Measurements from ENCODE around the gene FHL2.

The FHL2 gene

GRCh38 chr2:105416156-105416555 lies 17.3 kb upstream of the FHL2 start:
- TF ChIP-seq BACH2 (CRISPR knock-in tag; IDR thresholded peaks at IDR 0.05; ENCODE audit: borderline replicate concordance) = no peak
- no peak for TF ChIP-seq GLIS3 (CRISPR knock-in tag; IDR thresholded peaks at IDR 0.05)
- no peak for TF ChIP-seq ISL1 (CRISPR knock-in tag; IDR thresholded peaks at IDR 0.05)
- no peak for TF ChIP-seq ESRRG (CRISPR knock-in tag; IDR thresholded peaks at IDR 0.05)
- no peak for TF ChIP-seq CSRNP3 (CRISPR knock-in tag; IDR thresholded peaks at IDR 0.05)
- no peak for TF ChIP-seq ZFP3 (CRISPR knock-in tag; IDR thresholded peaks at IDR 0.05)
- no peak for TF ChIP-seq PPARA (CRISPR knock-in tag; IDR thresholded peaks at IDR 0.05; ENCODE audit: borderline replicate concordance)
- no peak for TF ChIP-seq RARB (CRISPR knock-in tag; IDR thresholded peaks at IDR 0.05)
- no peak for TF ChIP-seq SNAI2 (CRISPR knock-in tag; IDR thresholded peaks at IDR 0.05)
- no peak for TF ChIP-seq TOX (CRISPR knock-in tag; IDR thresholded peaks at IDR 0.05; ENCODE audit: borderline replicate concordance)
- TF ChIP-seq OSR1 (CRISPR knock-in tag; IDR thresholded peaks at IDR 0.05) = no peak
- TF ChIP-seq POU6F1 (CRISPR knock-in tag; IDR thresholded peaks at IDR 0.05; ENCODE audit: borderline replicate concordance, low read depth) = no peak
- no peak for TF ChIP-seq ZNF8 (CRISPR knock-in tag; IDR thresholded peaks at IDR 0.05)
- TF ChIP-seq ZNF565 (CRISPR knock-in tag; conservative IDR thresholded peaks at IDR 0.05; ENCODE audit: low read depth) = no peak
- ATAC-seq = no peak

GRCh38 chr2:105415007-105415406 lies 16.2 kb upstream of the FHL2 start:
- ATAC-seq = no peak
- TF ChIP-seq ISL1 (CRISPR knock-in tag; IDR thresholded peaks at IDR 0.05) = no peak
- no peak for TF ChIP-seq RARB (CRISPR knock-in tag; IDR thresholded peaks at IDR 0.05)
- no peak for TF ChIP-seq ZFP30 (CRISPR knock-in tag; IDR thresholded peaks at IDR 0.05)
- no peak for TF ChIP-seq TCF4 (CRISPR knock-in tag; IDR thresholded peaks at IDR 0.05; ENCODE audit: borderline replicate concordance)
- no peak for TF ChIP-seq POU6F1 (CRISPR knock-in tag; IDR thresholded peaks at IDR 0.05; ENCODE audit: borderline replicate concordance, low read depth)
- no peak for TF ChIP-seq ZC3H10 (CRISPR knock-in tag; IDR thresholded peaks at IDR 0.05)
- TF ChIP-seq OSR1 (CRISPR knock-in tag; IDR thresholded peaks at IDR 0.05) = no peak
- no peak for TF ChIP-seq GLIS3 (CRISPR knock-in tag; IDR thresholded peaks at IDR 0.05)
- TF ChIP-seq PPARA (CRISPR knock-in tag; IDR thresholded peaks at IDR 0.05; ENCODE audit: borderline replicate concordance) = no peak
- TF ChIP-seq BACH2 (CRISPR knock-in tag; IDR thresholded peaks at IDR 0.05; ENCODE audit: borderline replicate concordance) = no peak

GRCh38 chr2:105413206-105413605 lies 14.4 kb upstream of the FHL2 start:
- TF ChIP-seq BACH2 (CRISPR knock-in tag; IDR thresholded peaks at IDR 0.05; ENCODE audit: borderline replicate concordance) = no peak
- TF ChIP-seq ZFP3 (CRISPR knock-in tag; IDR thresholded peaks at IDR 0.05) = no peak
- no peak for TF ChIP-seq PPARA (CRISPR knock-in tag; IDR thresholded peaks at IDR 0.05; ENCODE audit: borderline replicate concordance)
- TF ChIP-seq ZC3H10 (CRISPR knock-in tag; IDR thresholded peaks at IDR 0.05) = no peak
- no peak for TF ChIP-seq RARB (CRISPR knock-in tag; IDR thresholded peaks at IDR 0.05)
- no peak for TF ChIP-seq ISL1 (CRISPR knock-in tag; IDR thresholded peaks at IDR 0.05)
- TF ChIP-seq ZFP30 (CRISPR knock-in tag; IDR thresholded peaks at IDR 0.05) = no peak
- TF ChIP-seq OSR1 (CRISPR knock-in tag; IDR thresholded peaks at IDR 0.05) = no peak
- TF ChIP-seq ZNF70 (CRISPR knock-in tag; IDR thresholded peaks at IDR 0.05) = no peak
- TF ChIP-seq CSDC2 (CRISPR knock-in tag; IDR thresholded peaks at IDR 0.05) = no peak
- TF ChIP-seq TSHZ2 (CRISPR knock-in tag; IDR thresholded peaks at IDR 0.05) = no peak
- TF ChIP-seq ARNTL (CRISPR knock-in tag; IDR thresholded peaks at IDR 0.05; ENCODE audit: borderline replicate concordance, low read depth) = no peak
- no peak for TF ChIP-seq SNAI2 (CRISPR knock-in tag; IDR thresholded peaks at IDR 0.05)
- TF ChIP-seq CREB5 (CRISPR knock-in tag; IDR thresholded peaks at IDR 0.05; ENCODE audit: low read depth) = no peak
- no peak for TF ChIP-seq ZNF565 (CRISPR knock-in tag; conservative IDR thresholded peaks at IDR 0.05; ENCODE audit: low read depth)
- TF ChIP-seq ZNF8 (CRISPR knock-in tag; IDR thresholded peaks at IDR 0.05) = no peak
- TF ChIP-seq GLIS3 (CRISPR knock-in tag; IDR thresholded peaks at IDR 0.05) = no peak
- TF ChIP-seq TOX (CRISPR knock-in tag; IDR thresholded peaks at IDR 0.05; ENCODE audit: borderline replicate concordance) = no peak
- ATAC-seq = no peak
